Measurements from ENCODE around the gene APIP.

- TF ChIP-seq EZH2phosphoT487 (IDR thresholded peaks at IDR 0.05; ENCODE audit: insufficient read depth, low read depth) (no peak), EZH2 (IDR thresholded peaks at IDR 0.05; ENCODE audit: insufficient read depth, poor library complexity, severe bottlenecking) (no peak)
Measured at GRCh38 chr11:34905666-34906065, 10.5 kb downstream of the APIP start.

Measured in GM23248 (cell line).